Stomach (tissue), 9 donors: Measurements from ENCODE around the gene TK2. TPM values are rescaled to one million over a fixed set of nuclear protein-coding genes. Genes with fewer than 3 reads are reported as not detected.

Experiments
- DNase-seq, 2 donors: peaks; one replicate each; pipeline versions ENCODE4 v3.0.0 to v3.0.0-alpha.2; 2013 to 2019
- H3K27ac ChIP-seq, 5 donors: fragments of 200-600 bp in 4 of 5; sonication (generic) in 4 of 5; one replicate each; pipeline ENCODE4 v1.5.1; 2013 to 2019; ENCODE audit warnings: mild to moderate bottlenecking in 1 of 5, moderate library complexity in 1 of 5
- H3K27me3 ChIP-seq, 3 donors: fragments of 200-600 bp; sonication (generic); one replicate each; pipeline ENCODE4 v1.5.1; 2017 to 2019; ENCODE audit warnings: mixed run types in 1 of 3
- H3K36me3 ChIP-seq, 4 donors: fragments of 200-600 bp; sonication (generic); 1 replicate in 3 of 4; 2 replicates in 1 of 4; pipeline ENCODE4 v1.5.1; 2016 to 2019
- H3K4me1 ChIP-seq, 4 donors: fragments of 200-600 bp; sonication (generic); one replicate each; pipeline ENCODE4 v1.5.1; 2016 to 2019
- H3K4me3 ChIP-seq, 4 donors: fragments of 200-600 bp; sonication (generic) in 3 of 4; one replicate each; pipeline ENCODE4 v1.5.1; 2016 to 2019; ENCODE audit warnings: mild to moderate bottlenecking in 1 of 4
- H3K9me3 ChIP-seq, 4 donors: fragments of 200-600 bp; sonication (generic); one replicate each; pipeline ENCODE4 v1.5.1; 2016 to 2019
- CTCF ChIP-seq, 7 experiments: fragments of 450-650 bp in 4 of 7; fragments of 200-600 bp in 3 of 7; sonication (generic) in 3 of 7; IDR thresholded peaks; one replicate each; pipeline ENCODE4 v1.5.1; 2016 to 2019; ENCODE audit warnings: antibody characterized with exemption in 7 of 7, control low read depth in 2 of 7, mild to moderate bottlenecking in 1 of 7
- EP300 ChIP-seq: sonication (generic); formaldehyde crosslinking; IDR thresholded peaks from one replicate; pipeline ENCODE4 v1.6.1; 2017; ENCODE audit warnings: antibody characterized with exemption
- POLR2A ChIP-seq, 4 donors: fragments of 450-650 bp; IDR thresholded peaks; one replicate each; pipeline ENCODE4 v1.6.1; 2016; ENCODE audit warnings: antibody characterized with exemption in 4 of 4, control low read depth in 2 of 4, mild to moderate bottlenecking in 1 of 4, moderate library complexity in 1 of 4
- POLR2AphosphoS5 ChIP-seq, 3 donors: sonication (generic); formaldehyde crosslinking; IDR thresholded peaks; one replicate each; pipeline ENCODE4 v1.6.1; 2016; ENCODE audit warnings: antibody characterized with exemption in 3 of 3
- WGBS, 5 donors: extraction: QIAGEN DNeasy Blood & Tissue Kit in 3 of 5; methylation state at CpG; one replicate each; pipeline versions ENCODE4 v1.1.5 to v1.1.7; 2013 to 2018; 5-methylcytosine and 5-hydroxymethylcytosine counted together
- intact Hi-C: fragments of 100-400 bp; cut with DNase I; formaldehyde crosslinking; loops from one replicate; pipeline ENCODE4 v1.15.1; 2023; ENCODE audit warnings: low total_unique reads
- polyA plus RNA-seq, 3 donors: library from polyadenylated mRNA; stranded (reverse); fragments of 200-250 nt; gene quantifications; one replicate each; pipeline ENCODE4 v1.2.3, GENCODE V29; 2013
- total RNA-seq, 5 donors: library from RNA; depleted of rRNA; stranded (reverse); fragments of >200 nt; gene quantifications; one replicate each; pipeline versions ENCODE4 v1.1.0 to v1.2.3, GENCODE V29; 2014 to 2016
- donor health status: healthy with polysubstance abuse.
- donor health status: Bipolar disorder and iron deficiency.
- donor health status: healthy.

Gene TK2
- total and polyA plus RNA-seq, 8 donors = 9.8 to 25.0 (median 14.9) TPM

- no peaks in the 10 kb centered on the region for H3K9me3 ChIP-seq
- DNase-seq = no peak
- 85 to 93% (median 90%) methylated on average over 3 of the region's 3 CpGs for WGBS, 5 donors
- no peak overlapping the region for H3K4me3 ChIP-seq
- no peaks in the 10 kb centered on the region for H3K36me3 ChIP-seq
- intact Hi-C loops = no loop called here
- H3K4me1 ChIP-seq = peaks cover 0 to 27% (median 9%) of the 10 kb centered on the region in 4 donors
- no peak for TF ChIP-seq POLR2AphosphoS5 (IDR thresholded peaks at IDR 0.05)
- no peak for TF ChIP-seq CTCF (IDR thresholded peaks at IDR 0.05)
- no peak for TF ChIP-seq EP300
- no peak for TF ChIP-seq POLR2A (IDR thresholded peaks at IDR 0.05)
- no peak overlapping the region for H3K27ac ChIP-seq
- peaks cover 0 to 17% (median 7%) of the 10 kb centered on the region in 3 donors for H3K27me3 ChIP-seq
Observed at GRCh38 chr16:66574531-66574930, 24.6 kb upstream of the TK2 start.

DNA sequence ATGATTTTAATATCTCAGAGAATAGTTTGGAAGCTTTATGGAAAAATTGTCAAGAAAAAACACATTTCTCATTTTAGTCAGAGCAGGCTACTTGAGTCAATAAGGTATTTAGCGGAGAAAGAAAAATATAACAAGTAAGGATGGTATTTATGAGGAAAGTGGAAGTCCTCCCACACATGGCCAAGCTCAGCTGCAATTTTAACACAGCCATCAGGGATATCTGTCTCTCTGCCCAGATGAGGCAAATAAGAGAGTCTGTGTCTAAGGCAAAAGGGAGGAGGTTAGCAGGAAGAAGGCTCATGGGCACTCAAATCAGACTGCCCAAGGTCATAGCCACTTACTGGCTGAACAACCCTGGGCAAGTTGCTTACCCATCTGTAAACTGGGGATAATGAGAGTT, 24.2 kb upstream of the TK2 start:
- WGBS, 5 donors = 92 to 100% (median 96%) methylated on average over 1 of the region's 1 CpG
- intact Hi-C loops = no loop called here
- Histone ChIP-seq H3K36me3 (no peaks in the 10 kb centered on the region), H3K4me1 (peaks cover 0 to 28% (median 7%) of the 10 kb centered on the region in 4 donors), H3K27ac (no peak overlapping the region), H3K27me3 (peaks cover 0 to 13% (median 7%) of the 10 kb centered on the region in 3 donors), H3K4me3 (no peak overlapping the region), H3K9me3 (no peaks in the 10 kb centered on the region)
- TF ChIP-seq POLR2AphosphoS5 (IDR thresholded peaks at IDR 0.05) (no peak), CTCF (IDR thresholded peaks at IDR 0.05) (no peak), POLR2A (IDR thresholded peaks at IDR 0.05) (no peak), EP300 (no peak)
- DNase-seq = no peak

- TF ChIP-seq POLR2A (IDR thresholded peaks at IDR 0.05) (no peak), EP300 (no peak), CTCF (IDR thresholded peaks at IDR 0.05) (no peak), POLR2AphosphoS5 (IDR thresholded peaks at IDR 0.05) (no peak)
- no peak for DNase-seq
- no peaks in the 10 kb centered on the region for H3K9me3 ChIP-seq
- peaks cover 0 to 1% (median under 1%) of the 10 kb centered on the region in 4 donors for H3K36me3 ChIP-seq
- H3K27ac ChIP-seq = no peak overlapping the region
- no peak overlapping the region for H3K4me3 ChIP-seq
- peaks cover 0 to 16% (median 0%) of the 10 kb centered on the region in 4 donors for H3K4me1 ChIP-seq
- WGBS, 5 donors = 65 to 83% (median 67%) methylated on average over 2 of the region's 2 CpGs
- intact Hi-C loops = no loop called here
- no peaks in the 10 kb centered on the region for H3K27me3 ChIP-seq
Observed at GRCh38 chr16:66572356-66572755, 22.4 kb upstream of the TK2 start.

DNA sequence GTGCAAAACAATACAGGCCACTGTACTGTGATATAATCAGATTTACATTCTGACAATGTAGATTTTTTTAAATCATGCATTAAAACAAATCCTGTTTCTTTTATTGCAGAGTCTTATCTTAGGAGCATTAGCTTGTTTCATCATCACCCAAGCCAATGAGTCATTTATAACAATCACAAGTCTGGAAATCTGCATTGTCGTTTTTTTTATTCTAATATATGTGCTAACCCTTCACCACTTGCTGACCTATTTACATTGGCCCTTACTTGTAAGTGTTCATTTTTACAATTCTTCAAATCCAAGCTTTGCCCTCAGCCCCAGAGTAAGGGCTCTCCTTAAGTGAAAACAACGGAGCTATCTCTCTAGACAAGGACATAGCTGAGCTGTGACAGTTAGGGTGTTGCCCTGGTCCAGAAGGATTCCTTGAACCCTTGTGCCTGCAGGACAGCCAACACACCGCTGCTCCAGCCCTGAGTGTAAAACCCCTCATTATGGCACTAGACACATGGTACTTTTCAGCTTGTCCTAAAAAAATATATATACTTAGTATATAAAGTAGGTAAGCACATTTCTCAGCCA, 20.0 kb upstream of the TK2 start:
- H3K27me3 ChIP-seq = no peaks in the 10 kb centered on the region
- H3K4me1 ChIP-seq = peaks cover 0 to 16% (median 0%) of the 10 kb centered on the region in 4 donors
- DNase-seq = peak in 1 of 2 donors; percentile 21
- H3K4me3 ChIP-seq = no peak overlapping the region
- WGBS, 5 donors = 48 to 59% (median 52%) methylated on average over 3 of the region's 3 CpGs
- TF ChIP-seq EP300 (no peak), POLR2A (IDR thresholded peaks at IDR 0.05) (no peak), CTCF (IDR thresholded peaks at IDR 0.05) (no peak), POLR2AphosphoS5 (IDR thresholded peaks at IDR 0.05) (no peak)
- H3K36me3 ChIP-seq = peaks cover 15 to 26% (median 24%) of the 10 kb centered on the region in 4 donors
- intact Hi-C loops = no loop called here
- H3K9me3 ChIP-seq = no peaks in the 10 kb centered on the region
- no peak overlapping the region for H3K27ac ChIP-seq
